HepG2 (cell line): ENCODE data around the gene PLEKHG4. TPM values are rescaled to one million over a fixed set of nuclear protein-coding genes. Genes with fewer than 3 reads are reported as not detected.

Experiments used
- AKAP8 ChIP-seq: sonication (generic); formaldehyde crosslinking; IDR thresholded peaks from 2 replicates; pipeline ENCODE4 v1.5.1; 2020; ENCODE audit warnings: mild to moderate bottlenecking, missing genetic modification reagents
- CBX2 ChIP-seq, 2 experiments: fragments of 200-600 bp in 1 of 2; sonication (generic); formaldehyde crosslinking in 1 of 2; IDR thresholded peaks; 2 replicates each; pipeline versions ENCODE4 v1.7.0 to v1.8.1; 2018 to 2022; ENCODE audit warnings: low read depth in 2 of 2, low read length in 1 of 2, mild to moderate bottlenecking in 1 of 2, missing genetic modification reagents in 1 of 2
- CHCHD3 ChIP-seq: sonication (generic); formaldehyde crosslinking; IDR thresholded peaks from 2 replicates; pipeline ENCODE4 v1.8.0; 2022; ENCODE audit warnings: mild to moderate bottlenecking, missing genetic modification reagents, moderate library complexity
- FIP1L1 ChIP-seq: fragments of 200-400 bp; formaldehyde crosslinking; IDR thresholded peaks from 2 replicates; pipeline ENCODE4 v1.6.1; 2018; ENCODE audit warnings: low read depth, mild to moderate bottlenecking, low read length, moderate library complexity, borderline replicate concordance; ENCODE audit not compliant: insufficient read depth
- FOXK1 ChIP-seq: sonication (generic); formaldehyde crosslinking; IDR thresholded peaks from 2 replicates; pipeline ENCODE4 v1.4.0; 2020; ENCODE audit warnings: low read depth, missing genetic modification reagents, borderline replicate concordance
- HDAC6 ChIP-seq: fragments of 200-600 bp; sonication (generic); IDR thresholded peaks from 2 replicates; pipeline ENCODE4 v1.7.0; 2017; ENCODE audit warnings: mild to moderate bottlenecking, antibody characterized with exemption, low read length, low read depth
- HHEX ChIP-seq: IDR thresholded peaks from 2 replicates; pipeline ENCODE4 v1.6.1; 2016; ENCODE audit warnings: control low read depth
- HMGA1 ChIP-seq: sonication (generic); formaldehyde crosslinking; conservative IDR thresholded peaks from 2 replicates; pipeline ENCODE4 v1.4.0; 2020; ENCODE audit warnings: missing genetic modification reagents
- HOXA3 ChIP-seq: sonication (generic); formaldehyde crosslinking; IDR thresholded peaks from 2 replicates; pipeline ENCODE4 v1.5.0; 2020; ENCODE audit warnings: missing genetic modification reagents
- IKZF1 ChIP-seq: fragments of 450-650 bp; IDR thresholded peaks from 2 replicates; pipeline ENCODE4 v1.7.1; 2016
- KAT7 ChIP-seq: IDR thresholded peaks from 2 replicates; pipeline ENCODE4 v1.6.1; 2018; ENCODE audit warnings: borderline replicate concordance, missing compliant biosample characterization
- KAT8 ChIP-seq: IDR thresholded peaks from 2 replicates; pipeline ENCODE4 v1.6.1; 2016; ENCODE audit warnings: missing genetic modification reagents, missing compliant biosample characterization
- MYC ChIP-seq: sonication (generic); formaldehyde crosslinking; IDR thresholded peaks from 2 replicates; pipeline ENCODE4 v1.9.0; 2021; ENCODE audit warnings: missing genetic modification reagents, borderline replicate concordance
- NR2F1 ChIP-seq, 2 experiments: fragments of 450-650 bp in 1 of 2; formaldehyde crosslinking in 1 of 2; IDR thresholded peaks; 2 replicates each; pipeline versions ENCODE4 v1.5.0 to v1.6.1; 2016 to 2020; ENCODE audit warnings: mild to moderate bottlenecking in 1 of 2, missing compliant biosample characterization in 1 of 2, missing genetic modification reagents in 1 of 2, moderate library complexity in 1 of 2
- PHF20 ChIP-seq: sonication (generic); formaldehyde crosslinking; IDR thresholded peaks from 2 replicates; pipeline ENCODE4 v1.5.0; 2020; ENCODE audit warnings: mild to moderate bottlenecking, missing genetic modification reagents
- SRSF4 ChIP-seq: fragments of 200-400 bp; formaldehyde crosslinking; IDR thresholded peaks from one replicate; pipeline ENCODE4 v1.6.1; 2018; ENCODE audit warnings: mild to moderate bottlenecking, low read depth, low read length, moderate library complexity; ENCODE audit not compliant: poor library complexity, severe bottlenecking
- ZNF207 ChIP-seq: fragments of 450-650 bp; IDR thresholded peaks from 2 replicates; pipeline ENCODE4 v1.6.1; 2016; ENCODE audit warnings: antibody characterized with exemption, borderline replicate concordance
- ZNF235 ChIP-seq: sonication (generic); formaldehyde crosslinking; IDR thresholded peaks from 2 replicates; pipeline ENCODE4 v1.8.1; 2023; ENCODE audit warnings: mild to moderate bottlenecking, missing genetic modification reagents, borderline replicate concordance
- ZNF256 ChIP-seq: sonication (generic); formaldehyde crosslinking; conservative IDR thresholded peaks from 2 replicates; pipeline ENCODE4 v1.4.0; 2020; ENCODE audit warnings: missing genetic modification reagents
- ZNF263 ChIP-seq: sonication (generic); formaldehyde crosslinking; IDR thresholded peaks from 2 replicates; pipeline ENCODE4 v1.4.0; 2020; ENCODE audit warnings: missing genetic modification reagents
- ZNF264 ChIP-seq: sonication (generic); formaldehyde crosslinking; IDR thresholded peaks from 2 replicates; pipeline ENCODE4 v1.4.0; 2020; ENCODE audit warnings: missing genetic modification reagents
- ZNF329 ChIP-seq: sonication (generic); formaldehyde crosslinking; IDR thresholded peaks from 2 replicates; pipeline ENCODE4 v1.9.0; 2021; ENCODE audit warnings: low read depth, mild to moderate bottlenecking, missing genetic modification reagents
- ZNF629 ChIP-seq: sonication (generic); formaldehyde crosslinking; conservative IDR thresholded peaks from 2 replicates; pipeline ENCODE4 v1.5.0; 2020; ENCODE audit warnings: missing genetic modification reagents
- ZSCAN25 ChIP-seq: sonication (generic); formaldehyde crosslinking; IDR thresholded peaks from 2 replicates; pipeline ENCODE4 v1.8.0; 2022; ENCODE audit warnings: mild to moderate bottlenecking, missing genetic modification reagents
- polyA plus RNA-seq, 8 experiments: library from polyadenylated mRNA; depleted of rRNA in 3 of 8; stranded (reverse) in 7 of 8; unstranded in 1 of 8; fragments of >200 nt; fragmentation: Illumina TruSeq in 4 of 8; extraction: Trizol in 4 of 8; gene quantifications; 2 replicates each; pipeline versions ENCODE4 v1.2.1 to v1.2.3, GENCODE V29; 2011 to 2016; ENCODE audit warnings: low read depth in 4 of 8, missing spikeins in 1 of 8, mixed read lengths in 1 of 8; ENCODE audit not compliant: insufficient read depth in 1 of 8
- total RNA-seq, 5 experiments: library from RNA; depleted of rRNA; stranded (reverse); fragments of >200 nt; fragmentation: Illumina TruSeq; extraction: Trizol; gene quantifications; 2 replicates each; pipeline ENCODE4 v1.2.3, GENCODE V29; 2016; ENCODE audit warnings: low read depth in 1 of 5
- TF ChIP-seq, protein P1 (sequence below): sonication (generic); formaldehyde crosslinking; IDR thresholded peaks from 2 replicates; pipeline ENCODE4 v1.5.0; 2020; ENCODE audit warnings: mild to moderate bottlenecking, missing genetic modification reagents, borderline replicate concordance
- TF ChIP-seq, protein P2 (sequence below): sonication (generic); formaldehyde crosslinking; IDR thresholded peaks from 2 replicates; pipeline ENCODE4 v1.8.1; 2023; ENCODE audit warnings: mild to moderate bottlenecking, missing genetic modification reagents, borderline replicate concordance
- TF ChIP-seq, protein P3 (sequence below): IDR thresholded peaks from 2 replicates; pipeline ENCODE4 v1.6.1; 2018; ENCODE audit warnings: missing genetic modification reagents, mild to moderate bottlenecking, missing compliant biosample characterization

The PLEKHG4 gene
- total and polyA plus RNA-seq, 2 of the 13 experiments (the other 11 are each of a cell fraction or from before 2014, with no cell fraction given), result 7.1 to 13.6 TPM

DNA sequence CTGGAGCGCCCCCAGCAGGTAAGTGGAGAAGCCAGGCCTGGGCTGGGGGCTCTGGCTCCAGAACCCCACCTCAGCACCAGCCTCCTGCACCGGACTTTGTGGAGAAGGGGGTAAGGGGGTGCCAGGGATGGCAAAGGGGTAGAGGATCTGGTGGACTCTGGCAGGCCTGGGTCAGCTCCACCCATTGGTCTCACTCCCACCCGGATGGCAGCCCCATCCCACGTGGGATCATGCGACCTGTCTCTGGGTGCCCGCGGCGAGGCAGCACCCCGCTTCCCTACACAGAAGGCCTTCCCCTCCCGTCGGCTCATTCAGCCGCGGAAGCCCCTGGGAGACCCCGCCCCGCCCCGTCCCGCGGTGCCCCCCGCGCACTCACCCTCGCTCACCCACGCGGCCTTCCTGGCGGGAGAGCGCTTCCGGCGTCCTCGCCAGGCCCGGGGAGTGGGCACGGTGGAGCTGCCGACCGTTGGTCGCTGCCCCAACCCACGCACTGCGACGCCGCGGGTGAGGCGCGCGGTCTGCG lies 498 bp upstream of the PLEKHG4 start (continued):
- TF ChIP-seq, protein P1, sequence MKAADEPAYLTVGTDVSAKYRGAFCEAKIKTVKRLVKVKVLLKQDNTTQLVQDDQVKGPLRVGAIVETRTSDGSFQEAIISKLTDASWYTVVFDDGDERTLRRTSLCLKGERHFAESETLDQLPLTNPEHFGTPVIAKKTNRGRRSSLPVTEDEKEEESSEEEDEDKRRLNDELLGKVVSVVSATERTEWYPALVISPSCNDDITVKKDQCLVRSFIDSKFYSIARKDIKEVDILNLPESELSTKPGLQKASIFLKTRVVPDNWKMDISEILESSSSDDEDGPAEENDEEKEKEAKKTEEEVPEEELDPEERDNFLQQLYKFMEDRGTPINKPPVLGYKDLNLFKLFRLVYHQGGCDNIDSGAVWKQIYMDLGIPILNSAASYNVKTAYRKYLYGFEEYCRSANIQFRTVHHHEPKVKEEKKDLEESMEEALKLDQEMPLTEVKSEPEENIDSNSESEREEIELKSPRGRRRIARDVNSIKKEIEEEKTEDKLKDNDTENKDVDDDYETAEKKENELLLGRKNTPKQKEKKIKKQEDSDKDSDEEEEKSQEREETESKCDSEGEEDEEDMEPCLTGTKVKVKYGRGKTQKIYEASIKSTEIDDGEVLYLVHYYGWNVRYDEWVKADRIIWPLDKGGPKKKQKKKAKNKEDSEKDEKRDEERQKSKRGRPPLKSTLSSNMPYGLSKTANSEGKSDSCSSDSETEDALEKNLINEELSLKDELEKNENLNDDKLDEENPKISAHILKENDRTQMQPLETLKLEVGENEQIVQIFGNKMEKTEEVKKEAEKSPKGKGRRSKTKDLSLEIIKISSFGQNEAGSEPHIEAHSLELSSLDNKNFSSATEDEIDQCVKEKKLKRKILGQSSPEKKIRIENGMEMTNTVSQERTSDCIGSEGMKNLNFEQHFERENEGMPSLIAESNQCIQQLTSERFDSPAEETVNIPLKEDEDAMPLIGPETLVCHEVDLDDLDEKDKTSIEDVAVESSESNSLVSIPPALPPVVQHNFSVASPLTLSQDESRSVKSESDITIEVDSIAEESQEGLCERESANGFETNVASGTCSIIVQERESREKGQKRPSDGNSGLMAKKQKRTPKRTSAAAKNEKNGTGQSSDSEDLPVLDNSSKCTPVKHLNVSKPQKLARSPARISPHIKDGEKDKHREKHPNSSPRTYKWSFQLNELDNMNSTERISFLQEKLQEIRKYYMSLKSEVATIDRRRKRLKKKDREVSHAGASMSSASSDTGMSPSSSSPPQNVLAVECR (CRISPR knock-in tag), result no peak; the same call in 1 of the 2 replicates
- TF ChIP-seq FIP1L1, result no peak
- no peak for TF ChIP-seq ZNF207
- no peak for TF ChIP-seq CBX2 (IDR thresholded peaks at IDR 0.05; ENCODE audit: low read depth, low read length)
- TF ChIP-seq CBX2 (CRISPR knock-in tag; IDR thresholded peaks at IDR 0.05; ENCODE audit: low read depth), result no peak
- no peak for TF ChIP-seq HHEX (CRISPR knock-in tag)
- no peak for TF ChIP-seq ZNF264 (CRISPR knock-in tag)
- TF ChIP-seq, protein P2, sequence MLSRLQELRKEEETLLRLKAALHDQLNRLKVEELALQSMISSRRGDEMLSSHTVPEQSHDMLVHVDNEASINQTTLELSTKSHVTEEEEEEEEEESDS, result no peak
- TF ChIP-seq FOXK1 (CRISPR knock-in tag), result no peak
- no peak; the same call in none of the 2 replicates for TF ChIP-seq MYC (CRISPR knock-in tag)
- no peak for TF ChIP-seq ZNF629 (CRISPR knock-in tag)
- no peak for TF ChIP-seq IKZF1
- TF ChIP-seq HDAC6, result no peak
- no peak for TF ChIP-seq AKAP8 (CRISPR knock-in tag)
- TF ChIP-seq ZNF329 (CRISPR knock-in tag), result no peak
- TF ChIP-seq HMGA1, result no peak
- TF ChIP-seq SRSF4, result no peak
- 0 out of 2 replicates have a peak, but pooled peaks have one; percentile 25 for TF ChIP-seq KAT8
- TF ChIP-seq ZNF235 (CRISPR knock-in tag), result no peak
- peak; percentile 88; the same call in 1 of the 2 replicates for TF ChIP-seq ZNF256 (CRISPR knock-in tag)
- TF ChIP-seq ZSCAN25, result no peak; the same call in 1 of the 2 replicates
- TF ChIP-seq NR2F1 (CRISPR knock-in tag; IDR thresholded peaks at IDR 0.05), result 0 out of 4 replicates have a peak, but pooled peaks of 1 of the 2 experiments have one; percentile 18
- no peak for TF ChIP-seq HOXA3 (CRISPR knock-in tag)
- no peak; the same call in 1 of the 2 replicates for TF ChIP-seq PHF20 (CRISPR knock-in tag)
- TF ChIP-seq, protein P3, sequence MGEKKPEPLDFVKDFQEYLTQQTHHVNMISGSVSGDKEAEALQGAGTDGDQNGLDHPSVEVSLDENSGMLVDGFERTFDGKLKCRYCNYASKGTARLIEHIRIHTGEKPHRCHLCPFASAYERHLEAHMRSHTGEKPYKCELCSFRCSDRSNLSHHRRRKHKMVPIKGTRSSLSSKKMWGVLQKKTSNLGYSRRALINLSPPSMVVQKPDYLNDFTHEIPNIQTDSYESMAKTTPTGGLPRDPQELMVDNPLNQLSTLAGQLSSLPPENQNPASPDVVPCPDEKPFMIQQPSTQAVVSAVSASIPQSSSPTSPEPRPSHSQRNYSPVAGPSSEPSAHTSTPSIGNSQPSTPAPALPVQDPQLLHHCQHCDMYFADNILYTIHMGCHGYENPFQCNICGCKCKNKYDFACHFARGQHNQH (CRISPR knock-in tag), result peak; percentile 34; the same call in 1 of the 2 replicates
- TF ChIP-seq ZNF263, result peak; percentile 77
- TF ChIP-seq CHCHD3 (CRISPR knock-in tag), result peak; percentile 16; the same call in 1 of the 2 replicates
- TF ChIP-seq KAT7 (CRISPR knock-in tag), result no peak
